Pancreas (tissue), 10 donors: ENCODE measurements around the gene SMCO4. TPM values are rescaled to one million over a fixed set of nuclear protein-coding genes. Genes with fewer than 3 reads are reported as not detected.
"Not testable (repeated sequence)": the region's sequence is repeated elsewhere in the genome, so short reads cannot be mapped to it uniquely, and the experiment has no call there.

ENCODE experiments used
- ATAC-seq, 4 donors: fragments of 200-7000 bp; cut with Tn5 transposase; one replicate each; pipeline versions ENCODE4 v1.8.0 to v1.9.1; 2020; ENCODE audit warnings: mild to moderate bottlenecking in 4 of 4, moderate library complexity in 4 of 4
- DNase-seq, 6 donors: peaks; one replicate each; pipeline ENCODE4 v3.0.0-alpha.2; 2020
- FAIRE-seq: peaks from 2 replicates; lab custom pipeline; 2012; peaks lifted over from hg19 to GRCh38; lab: Jason Lieb, UNC
- H3K27ac ChIP-seq, 4 donors: fragments of 200-600 bp; sonication (generic); 1 replicate in 3 of 4; 2 replicates in 1 of 4; pipeline versions ENCODE4 v1.5.0 to v1.8.0; 2020
- H3K27me3 ChIP-seq, 4 donors: fragments of 200-600 bp; one replicate each; pipeline ENCODE4 v1.8.0; 2021
- H3K36me3 ChIP-seq, 3 donors: fragments of 200-600 bp; sonication (generic) in 1 of 3; one replicate each; pipeline versions ENCODE4 v1.5.0 to v1.8.0; 2020 to 2021
- H3K4me1 ChIP-seq, 3 donors: fragments of 200-600 bp; one replicate each; pipeline ENCODE4 v1.8.0; 2021
- H3K4me3 ChIP-seq, 4 donors: fragments of 200-600 bp; sonication (generic) in 2 of 4; one replicate each; pipeline versions ENCODE4 v1.5.0 to v1.8.0; 2020 to 2021
- H3K9me3 ChIP-seq, 4 donors: fragments of 200-600 bp; one replicate each; pipeline ENCODE4 v1.8.0; 2021
- CTCF ChIP-seq, 4 donors: fragments of 200-600 bp; sonication (generic) in 3 of 4; IDR thresholded peaks; one replicate each; pipeline versions ENCODE4 v1.5.0 to v1.8.0; 2021; ENCODE audit warnings: antibody characterized with exemption in 4 of 4
- WGBS, 2 donors: extraction: QIAGEN DNeasy Blood & Tissue Kit; methylation state at CpG; one replicate each; pipeline ENCODE4 v1.1.7; 2013; 5-methylcytosine and 5-hydroxymethylcytosine counted together
- intact Hi-C, 3 donors: fragments of 100-400 bp; cut with DNase I; formaldehyde crosslinking; loops; one replicate each; pipeline versions ENCODE4 v1.11.1 to v1.14.2; 2022
- polyA plus RNA-seq, 2 donors: library from polyadenylated mRNA; stranded (reverse); fragments of 200-250 nt; gene quantifications; one replicate each; pipeline ENCODE4 v1.2.3, GENCODE V29; 2013
- total RNA-seq, 6 donors: library from RNA; stranded (reverse); fragmentation: NEBNext Ultra II Directional in 4 of 6; extraction: Animal tissue kit (Norgen Biotek cat#: 25700) in 4 of 6; gene quantifications; one replicate each; pipeline versions ENCODE4 v1.2.1 to v1.2.4, GENCODE V29; 2021 to 2023
- donor health status: healthy with polysubstance abuse.
- donor health status: DM: no; HTN: no; CAD: no; lungs with moderate emphysema.
- donor health status: DM: no; HTN: no; CAD: no.
- donor health status: control.
- donor health status: control.
- donor health status: Bipolar disorder and iron deficiency.
- donor health status: DM: yes; HTN: yes; CAD: no.
- donor health status: DM: no; HTN: no; CAD: no.
- donor health status: DM: no; HTN: no; CAD: no.
- donor health status: DM: yes; HTN: yes; CAD: no.

SMCO4 gene
- total and polyA plus RNA-seq, 8 donors: 15.6 to 41.8 (median 19.6) TPM

- Histone ChIP-seq H3K4me1 (peaks cover 0 to 8% (median 5%) of the 10 kb centered on the region in 3 donors), H3K9me3 (no peaks in the 10 kb centered on the region), H3K27ac (no peak overlapping the region), H3K27me3 (no peaks in the 10 kb centered on the region), H3K36me3 (no peaks in the 10 kb centered on the region), H3K4me3 (no peak overlapping the region)
- peak in 3 of 4 donors; percentile 45 to 75 (median 69) for ATAC-seq
- intact Hi-C loops: no loop called here
- no peak for FAIRE-seq
- no peak for TF ChIP-seq CTCF (IDR thresholded peaks at IDR 0.05)
- DNase-seq: no peak
Measured at GRCh38 chr11:93585758-93586157, 42.6 kb upstream of the SMCO4 start.

GRCh38 chr11:93583490-93583889, 40.3 kb upstream of the SMCO4 start:
- DNase-seq (no peak), FAIRE-seq (no peak), ATAC-seq (no peak)
- Histone ChIP-seq H3K27ac (no peak overlapping the region), H3K27me3 (no peaks in the 10 kb centered on the region), H3K9me3 (no peaks in the 10 kb centered on the region), H3K4me1 (peaks cover 0 to 8% (median 5%) of the 10 kb centered on the region in 3 donors), H3K36me3 (no peaks in the 10 kb centered on the region), H3K4me3 (no peak overlapping the region)
- TF ChIP-seq CTCF (IDR thresholded peaks at IDR 0.05): no peak
- intact Hi-C loops: no loop called here

GRCh38 chr11:93579187-93579751, 36.1 kb upstream of the SMCO4 start:
- Histone ChIP-seq H3K27me3 (no peaks in the 10 kb centered on the region), H3K9me3 (no peaks in the 10 kb centered on the region), H3K4me1 (no peaks in the 10 kb centered on the region), H3K36me3 (no peaks in the 10 kb centered on the region), H3K4me3 (no peak overlapping the region), H3K27ac (no peak overlapping the region)
- TF ChIP-seq CTCF (IDR thresholded peaks at IDR 0.05): no peak
- WGBS, 2 donors: 96 to 97% methylated on average over 2 of the region's 2 CpGs
- no peak for FAIRE-seq
- DNase-seq: no peak
- ATAC-seq: no peak
- intact Hi-C loops: no loop called here

DNA sequence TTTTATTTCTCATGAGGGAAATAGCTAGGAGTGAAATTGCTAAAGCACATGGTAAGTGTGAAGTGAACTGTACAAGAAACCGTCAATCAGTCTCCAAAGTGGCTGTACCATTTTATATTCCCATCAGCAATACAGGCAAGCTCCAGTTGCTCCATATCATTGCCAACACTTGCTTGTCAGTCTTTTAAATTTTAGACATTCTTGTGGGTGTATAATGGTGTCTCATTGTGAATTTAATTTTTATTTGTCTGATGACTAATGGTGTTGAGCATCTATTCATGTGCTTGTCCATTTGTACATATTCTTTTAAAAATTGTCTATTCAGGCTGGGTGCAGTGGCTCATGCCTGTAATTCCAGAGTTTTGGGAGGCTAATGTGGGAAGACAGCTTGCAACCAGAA, 34.1 kb upstream of the SMCO4 start:
- intact Hi-C loops: no loop called here
- Histone ChIP-seq H3K4me1 (no peaks in the 10 kb centered on the region), H3K4me3 (no peak overlapping the region), H3K9me3 (no peaks in the 10 kb centered on the region), H3K27me3 (no peaks in the 10 kb centered on the region), H3K27ac (no peak overlapping the region), H3K36me3 (no peaks in the 10 kb centered on the region)
- DNase-seq (no peak), FAIRE-seq (no peak), ATAC-seq (peak in 1 of 4 donors; percentile 44)
- WGBS, 2 donors: 89 to 97% methylated on average over 1 of the region's 1 CpG
- TF ChIP-seq CTCF (IDR thresholded peaks at IDR 0.05): no peak

GRCh38 chr11:93576870-93577269, 33.7 kb upstream of the SMCO4 start:
- intact Hi-C loops, H3K27ac ChIP-seq, H3K4me3 ChIP-seq, H3K9me3 ChIP-seq, FAIRE-seq, H3K4me1 ChIP-seq, H3K36me3 ChIP-seq, DNase-seq, H3K27me3 ChIP-seq: not testable (repeated sequence)
- 91 to 96% methylated on average over 4 of the region's 4 CpGs for WGBS, 2 donors
- peak in 2 of 4 donors; percentile 32 to 38 for ATAC-seq
